Left lobe of liver (tissue), 2 donors: ENCODE results near the gene IL1RAPL2. TPM values are rescaled to one million over a fixed set of nuclear protein-coding genes. Genes with fewer than 3 reads are reported as not detected.
A peak's percentile ranks its signal among the peaks of the same experiment; 100 is the strongest.

Experiments
- ATAC-seq: fragments of 200-7000 bp; cut with Tn5 transposase; one replicate; pipeline ENCODE4 v1.9.1; 2020; ENCODE audit warnings: mild to moderate bottlenecking, moderate library complexity
- DNase-seq: peaks from one replicate; pipeline ENCODE4 v3.0.0-alpha.2; 2020; ENCODE audit warnings: low spot score
- total RNA-seq: library from RNA; stranded (reverse); gene quantifications from one replicate; pipeline ENCODE4 v1.2.1, GENCODE V29; 2021
- donor health status: DM: no; HTN: no; CAD: no; lungs with moderate emphysema.
- donor health status: DM: no; HTN: yes; CAD: no.

IL1RAPL2 gene
- total RNA-seq, 1 donor from 2014 or later = 0.48 TPM

DNA sequence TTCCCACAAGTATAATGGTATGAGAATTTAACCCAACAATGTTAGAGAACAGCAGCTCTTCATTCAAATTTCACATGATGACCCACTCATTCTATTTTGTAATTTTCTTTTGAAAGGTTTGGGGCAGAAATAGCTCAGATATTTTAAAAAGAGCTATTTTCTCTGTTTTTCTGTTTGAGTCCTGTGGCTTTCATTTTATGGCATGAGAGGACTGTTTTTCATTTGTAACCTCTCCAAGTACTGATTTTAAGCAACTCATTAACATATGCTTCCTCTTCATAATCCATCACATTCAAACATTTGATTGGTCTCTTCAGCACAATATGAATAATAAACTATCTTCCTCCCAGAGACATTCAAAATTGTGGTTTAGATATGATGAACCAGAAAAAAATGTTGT is 783.5 kb downstream of the IL1RAPL2 start:
- DNase-seq = no peak
- no peak for ATAC-seq

DNA sequence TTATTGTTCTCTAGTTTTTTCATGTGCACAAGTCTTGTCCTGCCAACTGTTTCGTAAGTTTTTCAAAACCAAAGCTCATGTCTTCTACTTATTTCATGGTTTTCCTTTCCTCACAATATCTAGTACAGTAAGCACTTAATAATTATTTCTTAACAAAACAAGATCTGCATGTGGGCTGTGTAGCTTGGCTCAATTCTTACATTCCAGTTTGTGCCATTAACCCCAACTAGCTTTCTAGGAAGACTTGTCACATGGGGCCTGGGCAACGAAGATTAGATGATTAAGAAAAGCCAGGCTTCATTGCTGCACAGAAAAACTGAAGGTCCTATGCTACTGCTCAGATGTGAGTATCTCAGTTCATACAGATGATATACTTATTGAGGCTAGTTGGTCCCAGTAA is 809.8 kb downstream of the IL1RAPL2 start:
- ATAC-seq (no peak), DNase-seq (no peak)

DNA sequence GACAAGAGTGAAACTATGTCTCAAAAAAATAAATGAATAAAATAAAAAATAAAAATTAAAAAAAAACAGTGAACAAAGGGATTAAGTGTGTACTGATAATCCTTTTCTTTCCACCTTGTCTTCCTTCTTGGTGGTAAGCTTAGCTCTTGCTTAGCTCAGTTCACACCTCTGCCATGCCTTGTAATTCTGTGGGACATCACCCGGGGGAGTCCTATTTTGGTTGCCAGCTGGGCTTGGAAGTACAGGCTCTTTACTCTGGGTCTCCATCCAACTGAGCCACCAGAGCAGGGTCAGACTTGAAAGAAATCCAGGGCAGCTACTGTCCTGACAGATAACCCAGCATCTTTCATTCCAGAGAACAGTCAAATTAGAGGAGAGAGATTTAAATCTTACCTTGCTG is 858.7 kb downstream of the IL1RAPL2 start:
- ATAC-seq (no peak), DNase-seq (no peak)

DNA sequence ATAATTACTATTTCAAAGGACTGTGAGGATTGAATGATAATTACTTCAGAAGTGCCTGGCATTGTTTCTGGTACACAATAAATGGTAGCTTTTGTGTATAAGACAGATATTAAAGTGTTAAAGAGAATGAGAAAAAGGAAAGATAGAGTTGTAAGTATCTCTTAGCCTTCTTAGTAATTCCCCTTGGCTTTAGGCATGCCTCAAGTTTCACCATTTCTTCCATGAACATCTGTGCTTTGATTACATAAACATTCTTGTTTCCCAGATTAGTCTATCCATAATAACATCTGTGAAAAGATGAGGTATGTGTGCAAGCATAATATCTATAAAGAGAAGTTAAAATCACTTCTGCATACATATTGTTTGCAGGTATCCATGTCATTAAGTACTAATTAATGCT is 885.4 kb downstream of the IL1RAPL2 start:
- ATAC-seq = no peak
- no peak for DNase-seq

DNA sequence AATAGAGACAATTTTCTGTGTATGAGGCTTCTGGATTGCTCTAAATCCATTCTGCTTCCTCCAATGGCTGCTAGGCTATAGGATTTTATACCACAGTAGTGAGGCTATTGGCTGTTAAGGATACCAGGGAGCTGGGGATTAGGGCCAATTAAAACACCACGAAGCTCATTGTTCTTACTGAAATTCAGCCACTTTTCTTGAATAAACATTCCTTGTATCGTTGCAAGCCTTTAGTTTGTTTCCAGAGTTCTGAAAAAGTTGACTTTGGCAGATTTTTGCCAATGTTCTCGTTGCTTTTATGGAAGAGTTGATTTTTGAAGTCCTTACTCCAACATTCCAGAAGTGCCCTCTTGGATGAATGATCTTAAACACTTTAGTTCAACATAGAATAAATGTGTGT is 892.8 kb downstream of the IL1RAPL2 start:
- DNase-seq = no peak

DNA sequence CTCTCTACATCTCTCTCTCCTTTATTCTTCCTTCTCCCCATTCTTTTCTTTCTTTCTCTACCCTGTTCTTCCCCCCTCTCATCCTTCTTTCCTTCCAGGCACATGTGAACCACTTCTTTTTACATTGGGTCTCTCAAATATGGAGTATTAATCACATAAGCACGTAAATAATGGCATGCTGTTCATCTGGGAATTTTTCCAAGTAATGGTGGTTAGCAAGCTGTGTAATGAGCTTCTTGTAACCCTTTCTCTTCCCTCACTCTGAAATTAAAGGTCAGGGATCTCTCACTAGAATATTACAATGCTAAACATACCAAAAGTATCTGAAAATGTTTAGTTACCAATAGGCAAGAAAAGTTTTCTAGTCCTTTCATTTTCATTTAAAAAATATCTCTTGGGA is 894.4 kb downstream of the IL1RAPL2 start:
- ATAC-seq (no peak), DNase-seq (no peak)

More for the DNA sequence above, 892.8 kb downstream of the IL1RAPL2 start:
- no peak for ATAC-seq

DNA sequence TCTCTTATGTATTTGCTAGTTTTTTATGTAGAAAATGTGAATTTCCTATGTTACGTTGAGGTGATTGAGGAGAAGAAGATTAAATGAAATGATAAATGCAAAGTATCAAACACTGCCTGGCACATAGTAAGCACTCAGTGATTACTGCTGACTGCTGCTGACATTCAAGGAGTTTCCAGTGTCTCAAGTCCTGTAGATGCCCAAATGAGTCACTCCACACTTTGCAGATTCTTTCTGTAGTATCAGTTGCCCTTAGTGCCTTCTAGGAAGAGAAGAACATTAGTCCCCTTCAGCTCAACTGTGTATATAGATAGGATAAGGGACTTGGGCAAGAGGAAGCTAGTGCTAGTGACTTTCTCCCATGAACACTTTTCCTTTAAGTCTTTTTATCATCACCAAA is 895.0 kb downstream of the IL1RAPL2 start:
- ATAC-seq = no peak
- no peak for DNase-seq

DNA sequence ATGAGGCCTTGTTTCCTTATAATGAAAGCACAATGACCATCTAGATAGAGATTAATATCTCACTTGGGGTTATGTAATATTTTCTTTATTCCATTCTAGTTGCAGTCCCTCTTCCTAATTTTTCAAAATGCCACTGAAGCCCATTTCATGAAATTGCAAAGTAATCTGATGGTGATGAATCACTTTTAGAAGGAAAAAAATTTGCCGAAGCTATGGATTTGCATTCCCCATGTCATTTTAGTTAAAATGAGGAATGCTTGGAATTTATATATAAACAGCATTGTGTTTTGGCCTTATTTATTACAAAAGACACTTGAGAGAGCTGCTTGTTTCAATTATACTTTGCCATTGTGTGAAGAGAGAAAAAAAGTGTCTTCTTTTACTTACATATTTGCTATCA is 896.2 kb downstream of the IL1RAPL2 start:
- ATAC-seq (no peak), DNase-seq (no peak)

DNA sequence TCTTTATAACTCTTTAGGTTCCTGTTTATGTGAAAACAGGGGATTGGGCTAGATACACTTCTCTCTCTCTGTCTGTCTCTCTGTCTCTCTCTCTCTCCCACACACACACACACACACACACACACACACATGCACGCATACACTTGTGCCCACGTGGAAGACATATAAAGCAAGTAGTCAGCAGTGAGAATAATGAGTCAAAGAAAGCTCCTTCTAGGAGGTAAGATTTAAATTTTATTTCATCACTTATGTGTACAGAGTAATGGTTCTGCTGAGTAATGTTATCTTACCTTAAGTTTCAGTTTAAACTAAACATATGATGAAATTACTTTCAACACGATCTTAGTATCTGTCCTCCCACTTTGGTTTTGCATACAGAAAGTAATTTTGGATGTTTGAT is 897.5 kb downstream of the IL1RAPL2 start:
- DNase-seq (no peak), ATAC-seq (no peak)

DNA sequence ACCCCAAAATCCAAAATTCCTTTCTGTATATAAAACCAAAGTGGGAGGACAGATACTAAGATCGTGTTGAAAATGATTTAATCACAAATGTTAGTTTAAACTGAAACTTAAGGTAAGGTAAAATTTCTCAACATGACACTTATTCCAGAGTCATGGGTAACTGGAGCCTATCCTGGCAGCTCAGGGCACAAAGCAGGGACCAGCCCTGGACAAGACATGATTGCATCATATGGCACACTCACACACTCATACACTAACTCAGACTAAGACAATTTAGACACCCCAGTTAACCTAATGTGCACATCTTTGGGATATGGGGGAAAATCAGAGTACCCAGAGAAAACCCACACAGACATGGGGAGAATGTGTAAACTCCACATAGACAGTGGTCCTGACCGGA is 898.6 kb downstream of the IL1RAPL2 start:
- ATAC-seq = no peak

DNA sequence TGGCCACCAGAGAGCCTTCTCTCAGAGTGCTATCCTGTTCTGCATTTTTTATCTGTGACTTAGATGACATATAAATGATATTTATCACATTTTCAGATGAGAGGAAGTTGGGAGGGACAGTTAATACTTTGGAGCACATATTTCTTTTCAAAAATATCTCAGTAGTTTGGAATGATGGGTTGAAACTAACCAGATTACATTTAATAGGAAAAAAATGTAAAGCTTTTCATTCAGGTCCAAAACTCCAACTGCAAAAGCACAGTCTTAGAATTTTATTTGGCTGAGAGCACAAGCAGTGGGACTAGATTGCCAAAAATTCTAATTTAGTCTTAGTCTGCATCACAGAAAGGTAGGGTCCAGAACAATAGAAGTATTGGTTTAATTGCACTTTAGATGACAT is 902.7 kb downstream of the IL1RAPL2 start:
- no peak for DNase-seq
- ATAC-seq = no peak

More for the DNA sequence above, 898.6 kb downstream of the IL1RAPL2 start:
- DNase-seq = no peak

DNA sequence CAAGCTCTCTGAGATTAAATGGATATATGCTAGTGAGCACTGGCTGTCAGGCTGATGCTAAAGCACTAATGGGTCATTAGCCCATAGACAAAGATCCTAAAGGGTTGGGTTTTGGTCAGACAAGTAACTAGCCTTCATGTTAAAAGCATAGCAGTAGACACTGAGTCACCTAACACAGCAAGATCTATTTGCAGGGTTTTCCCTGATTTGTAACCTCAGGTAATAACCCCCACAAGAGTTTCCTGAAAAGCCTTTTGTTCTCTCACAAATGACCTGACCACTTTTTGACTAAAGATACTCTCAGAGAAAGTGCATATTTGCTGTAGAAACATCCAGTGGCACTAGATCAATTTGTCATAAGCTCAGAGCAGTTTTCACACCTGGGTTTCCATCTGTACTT is 905.6 kb downstream of the IL1RAPL2 start:
- no peak for ATAC-seq

DNA sequence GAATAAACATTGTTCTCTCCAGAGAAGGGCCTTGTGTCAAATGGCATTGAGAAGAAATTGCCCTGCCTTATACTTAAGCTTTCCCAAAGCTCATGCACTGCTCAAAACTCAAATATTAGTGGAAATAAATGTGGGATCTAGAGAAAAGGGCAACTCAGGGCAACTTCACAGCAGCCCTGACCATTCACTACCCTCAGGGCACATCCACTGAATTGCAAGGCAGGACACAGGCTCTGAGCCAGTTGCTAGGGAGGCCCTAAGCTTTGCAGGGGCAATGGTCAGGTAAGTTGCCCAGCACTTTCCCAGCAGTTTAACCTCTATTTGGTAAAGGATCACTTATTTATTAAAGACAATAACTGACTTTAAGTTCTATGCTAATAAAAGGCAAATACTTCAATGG is 909.8 kb downstream of the IL1RAPL2 start:
- ATAC-seq = no peak
- no peak for DNase-seq

More for the DNA sequence above, 905.6 kb downstream of the IL1RAPL2 start:
- DNase-seq = no peak

DNA sequence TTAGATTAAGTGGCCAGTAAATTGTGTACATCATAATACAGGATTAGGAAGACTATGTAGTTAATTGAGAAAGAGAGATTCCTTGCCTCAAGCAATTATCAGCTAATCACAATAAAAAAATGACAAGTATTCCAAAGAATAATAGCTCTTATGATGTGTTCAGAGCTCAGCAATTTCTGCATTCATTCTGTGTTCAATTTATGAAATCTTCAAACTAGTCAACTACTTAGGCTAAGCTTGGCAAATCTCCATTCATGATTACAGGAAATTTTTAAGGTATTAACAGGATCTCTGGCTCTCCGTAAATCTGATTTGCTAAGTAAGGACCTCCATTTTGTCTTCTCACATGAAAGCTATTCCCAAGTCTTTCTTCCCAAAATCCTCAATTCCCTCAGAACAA is 911.4 kb downstream of the IL1RAPL2 start:
- ATAC-seq (no peak), DNase-seq (no peak)

DNA sequence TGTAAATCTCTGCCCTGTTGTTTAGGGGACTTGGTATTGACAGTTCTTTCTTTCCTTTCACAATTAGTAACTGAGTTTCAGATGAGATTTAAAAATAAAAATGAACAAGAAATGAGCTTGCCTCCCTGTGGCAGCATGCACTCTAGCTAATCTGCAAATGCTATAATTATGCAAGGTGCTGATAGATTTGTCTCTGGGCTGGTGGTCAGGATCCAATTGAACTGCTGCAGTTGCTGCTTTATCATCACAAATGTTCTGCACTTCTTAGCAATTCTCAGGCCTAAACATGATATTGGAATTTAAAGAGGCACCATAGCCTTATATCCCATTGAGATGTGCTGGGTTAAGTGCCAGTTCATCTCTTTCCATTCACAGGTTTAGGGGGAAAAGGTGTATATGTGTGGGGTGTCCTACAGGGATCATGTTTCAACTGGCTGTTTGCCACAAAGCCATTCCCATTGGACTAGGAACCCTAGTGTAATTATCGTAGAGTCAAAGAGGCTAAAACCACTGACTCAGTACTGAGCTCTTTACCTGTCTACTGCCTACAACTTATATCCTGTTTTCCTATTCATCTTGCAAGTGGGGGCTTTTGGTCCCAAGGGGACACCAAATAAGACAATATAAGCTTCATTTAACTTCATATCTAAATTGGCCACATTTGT is 914.8 kb downstream of the IL1RAPL2 start:
- no peak for ATAC-seq

DNA sequence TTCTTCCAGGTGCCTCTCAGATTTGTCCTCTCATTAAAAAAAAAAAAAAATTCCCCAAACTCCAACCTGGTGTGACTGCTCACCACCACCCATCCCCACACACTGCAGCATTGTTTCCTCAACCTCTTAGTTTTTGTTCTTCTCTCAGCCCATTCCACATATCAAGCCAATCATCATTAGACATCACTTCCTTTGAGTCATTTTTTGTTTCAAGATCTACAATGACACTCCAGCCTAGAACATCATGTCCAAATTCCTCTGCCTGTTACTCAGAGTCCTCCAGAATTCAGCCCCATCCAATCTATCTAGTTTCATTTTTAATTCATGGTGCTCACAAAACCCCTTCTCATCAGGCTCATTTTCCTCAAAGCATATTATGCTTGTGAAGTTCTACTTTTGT is 917.0 kb downstream of the IL1RAPL2 start:
- ATAC-seq = no peak

More for the DNA sequence above, 914.8 kb downstream of the IL1RAPL2 start:
- no peak for DNase-seq

DNA sequence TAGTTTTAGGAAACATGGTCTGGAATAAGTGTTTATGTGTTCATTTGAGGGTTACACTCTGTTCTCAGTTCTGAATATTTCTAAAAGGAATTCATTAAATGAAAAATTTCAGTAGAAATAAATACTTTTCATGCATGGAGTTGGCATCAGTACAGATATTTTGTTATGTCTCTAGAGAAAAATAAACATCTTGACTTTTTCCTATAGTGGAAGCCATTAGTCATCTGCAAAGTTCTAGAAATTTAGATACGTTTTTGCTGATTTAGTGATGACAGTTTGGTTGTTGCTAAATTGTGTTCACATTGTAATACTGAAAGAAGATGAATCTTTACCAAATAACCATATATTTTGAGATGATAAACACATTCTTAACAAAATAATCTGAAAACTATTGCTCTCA is 922.7 kb downstream of the IL1RAPL2 start:
- ATAC-seq = no peak
- no peak for DNase-seq

More for the DNA sequence above, 917.0 kb downstream of the IL1RAPL2 start:
- no peak for DNase-seq

DNA sequence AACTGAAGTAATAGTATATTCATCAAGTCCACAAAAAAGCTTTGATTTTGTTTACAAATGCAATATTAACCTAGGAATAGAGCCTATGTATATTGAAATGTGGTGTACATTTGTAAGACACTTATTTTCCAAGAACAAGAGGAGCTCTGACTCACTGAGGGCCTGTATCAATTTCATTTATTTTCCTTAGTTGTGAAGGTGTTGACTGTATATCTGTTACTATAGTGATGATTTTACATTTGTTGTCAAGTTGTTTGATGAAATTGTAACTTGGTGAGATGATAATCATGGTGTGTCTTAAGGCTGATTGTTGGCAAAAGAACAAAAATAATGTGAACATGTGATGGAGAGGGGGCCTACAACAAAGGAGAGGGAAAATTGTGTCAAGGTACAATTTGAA is 929.4 kb downstream of the IL1RAPL2 start:
- DNase-seq (no peak), ATAC-seq (no peak)

DNA sequence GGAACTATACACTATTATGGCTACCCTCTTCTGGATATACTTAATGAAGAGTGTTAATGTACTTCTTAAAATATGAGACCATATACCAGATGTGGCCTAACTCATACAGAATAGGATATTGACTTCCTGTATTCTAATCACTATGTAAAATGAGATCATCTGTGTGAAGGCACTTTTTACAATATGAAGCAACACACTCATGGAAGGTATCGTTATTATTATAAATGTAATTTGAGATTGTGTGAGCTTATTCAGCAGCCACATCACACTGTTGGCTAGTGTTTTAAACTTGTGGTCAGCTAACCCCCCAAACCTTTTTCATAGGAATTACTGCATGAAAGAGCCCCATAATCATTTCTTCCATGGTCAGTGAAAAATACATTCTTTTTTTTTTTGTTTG is 936.3 kb downstream of the IL1RAPL2 start:
- ATAC-seq = no peak

DNA sequence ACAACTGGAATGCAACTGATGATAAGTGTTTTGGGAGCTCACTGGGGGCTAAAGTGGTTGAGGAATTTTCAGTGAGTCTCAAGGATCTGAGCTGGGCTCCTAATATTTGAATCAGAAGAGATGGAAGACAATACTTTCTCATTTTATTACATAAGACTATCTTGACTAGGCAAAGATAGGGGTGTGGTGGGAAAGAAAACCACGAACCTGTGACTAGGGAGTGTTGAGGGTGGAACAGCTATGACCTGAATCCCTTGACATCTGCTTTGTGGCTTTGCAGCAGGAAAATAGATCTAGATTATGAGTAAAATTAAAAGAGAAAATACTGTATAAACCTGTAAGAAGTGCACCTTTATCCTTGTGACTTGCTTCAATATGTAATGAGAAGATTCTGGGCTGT is 949.6 kb downstream of the IL1RAPL2 start:
- no peak for ATAC-seq

More for the DNA sequence above, 936.3 kb downstream of the IL1RAPL2 start:
- DNase-seq = no peak

DNA sequence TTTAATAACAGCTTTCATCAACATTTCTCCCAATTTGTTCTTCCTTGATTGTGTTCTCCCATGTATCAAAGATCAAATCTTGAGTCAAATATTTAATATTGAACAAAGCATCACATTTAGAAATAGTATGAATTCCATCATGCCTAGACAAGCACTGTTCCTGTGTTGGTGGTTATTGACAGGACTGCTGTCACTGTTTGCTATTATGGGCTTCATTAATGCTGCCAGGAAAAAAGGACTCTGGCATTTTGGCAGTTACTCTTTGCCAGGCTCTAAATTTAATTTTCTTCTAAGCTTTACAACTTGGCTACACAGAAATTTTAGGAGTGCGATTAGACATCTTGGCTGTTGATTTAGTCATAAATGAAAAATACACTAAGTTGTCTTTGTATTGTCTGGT is 960.4 kb downstream of the IL1RAPL2 start:
- no peak for DNase-seq
- ATAC-seq = peak; percentile 29

More for the DNA sequence above, 949.6 kb downstream of the IL1RAPL2 start:
- DNase-seq = no peak

DNA sequence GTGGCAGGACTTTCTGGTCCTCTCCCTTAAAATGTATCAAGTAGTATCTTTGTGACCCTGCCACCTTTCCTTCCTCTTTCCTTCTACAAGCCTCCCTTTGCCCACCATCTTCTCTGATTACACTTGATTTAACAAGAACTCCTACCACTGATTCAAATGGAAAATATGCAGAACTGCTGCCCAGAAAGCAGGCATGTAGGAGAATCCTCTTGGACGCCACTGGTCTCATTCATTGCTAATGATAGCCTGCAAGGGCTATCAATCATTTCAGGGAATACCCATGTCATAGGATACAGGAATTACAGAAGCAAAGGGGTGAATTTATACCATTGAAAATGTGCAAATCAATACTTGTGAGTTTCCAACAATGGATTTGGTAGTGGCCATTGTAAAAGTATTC is 961.8 kb downstream of the IL1RAPL2 start:
- DNase-seq (no peak), ATAC-seq (no peak)

DNA sequence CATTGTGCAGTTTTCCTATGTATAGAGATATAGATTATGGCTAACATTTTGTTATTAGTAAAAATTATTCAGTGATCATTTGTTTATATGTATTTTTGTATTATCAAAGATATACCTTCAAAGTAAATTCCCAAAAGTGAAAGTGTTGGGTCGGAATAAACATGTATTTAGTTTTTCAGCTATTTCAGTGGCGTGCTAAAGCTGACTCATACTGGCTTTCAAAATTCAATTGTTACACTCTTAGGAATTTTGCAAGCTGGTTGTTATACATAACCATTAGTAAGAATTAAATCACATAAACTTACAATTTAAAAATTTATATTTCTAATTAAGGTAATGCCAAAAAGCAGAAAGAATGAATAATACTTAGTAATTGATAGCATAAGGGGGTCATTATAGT is 968.0 kb downstream of the IL1RAPL2 start:
- ATAC-seq = no peak
- no peak for DNase-seq
